Esophagus (tissue), 2 donors: ENCODE data around the gene SLC35G2. TPM values are rescaled to one million over a fixed set of nuclear protein-coding genes. Genes with fewer than 3 reads are reported as not detected.
"Not testable (repeated sequence)": the region's sequence is repeated elsewhere in the genome, so short reads cannot be mapped to it uniquely, and the experiment has no call there.

Experiments
- H3K27ac ChIP-seq, 2 donors: one replicate each; pipeline ENCODE4 v1.5.1; 2013; ENCODE audit warnings: low read depth in 2 of 2, mild to moderate bottlenecking in 2 of 2, inconsistent platforms in 1 of 2, low read length in 1 of 2, moderate library complexity in 1 of 2
- H3K27me3 ChIP-seq, 2 donors: one replicate each; pipeline ENCODE4 v1.6.1; 2013; ENCODE audit warnings: low read length in 2 of 2, control low read depth in 1 of 2, mild to moderate bottlenecking in 1 of 2; ENCODE audit not compliant: insufficient read depth in 2 of 2, control insufficient read depth in 1 of 2
- H3K36me3 ChIP-seq, 2 donors: one replicate each; pipeline ENCODE4 v1.6.1; 2013; ENCODE audit warnings: low read length in 1 of 2; ENCODE audit not compliant: control insufficient read depth in 2 of 2, insufficient read depth in 2 of 2
- H3K4me1 ChIP-seq, 2 donors: one replicate each; pipeline ENCODE4 v1.6.1; 2013; ENCODE audit warnings: low read length in 1 of 2; ENCODE audit not compliant: control insufficient read depth in 2 of 2, insufficient read depth in 2 of 2
- H3K4me3 ChIP-seq, 2 donors: one replicate each; pipeline ENCODE4 v1.5.1; 2013; ENCODE audit warnings: low read length in 2 of 2, mild to moderate bottlenecking in 2 of 2, low read depth in 1 of 2, moderate library complexity in 1 of 2
- H3K9me3 ChIP-seq, 2 donors: one replicate each; pipeline ENCODE4 v1.6.1; 2013; ENCODE audit warnings: mild to moderate bottlenecking in 2 of 2, low read depth in 1 of 2, low read length in 1 of 2, moderate library complexity in 1 of 2; ENCODE audit not compliant: control insufficient read depth in 2 of 2, insufficient read depth in 1 of 2
- WGBS, 2 donors: extraction: QIAGEN DNeasy Blood & Tissue Kit; methylation state at CpG; one replicate each; pipeline ENCODE4 v1.1.7; 2013; 5-methylcytosine and 5-hydroxymethylcytosine counted together
- polyA plus RNA-seq, 2 donors: library from polyadenylated mRNA; stranded (reverse); fragments of 200-250 nt; gene quantifications; one replicate each; pipeline ENCODE4 v1.2.3, GENCODE V29; 2013
- donor health status: healthy with polysubstance abuse.
- donor health status: Bipolar disorder and iron deficiency.

The SLC35G2 gene
- polyA plus RNA-seq, 2 donors = 1.1 to 1.3 TPM

DNA sequence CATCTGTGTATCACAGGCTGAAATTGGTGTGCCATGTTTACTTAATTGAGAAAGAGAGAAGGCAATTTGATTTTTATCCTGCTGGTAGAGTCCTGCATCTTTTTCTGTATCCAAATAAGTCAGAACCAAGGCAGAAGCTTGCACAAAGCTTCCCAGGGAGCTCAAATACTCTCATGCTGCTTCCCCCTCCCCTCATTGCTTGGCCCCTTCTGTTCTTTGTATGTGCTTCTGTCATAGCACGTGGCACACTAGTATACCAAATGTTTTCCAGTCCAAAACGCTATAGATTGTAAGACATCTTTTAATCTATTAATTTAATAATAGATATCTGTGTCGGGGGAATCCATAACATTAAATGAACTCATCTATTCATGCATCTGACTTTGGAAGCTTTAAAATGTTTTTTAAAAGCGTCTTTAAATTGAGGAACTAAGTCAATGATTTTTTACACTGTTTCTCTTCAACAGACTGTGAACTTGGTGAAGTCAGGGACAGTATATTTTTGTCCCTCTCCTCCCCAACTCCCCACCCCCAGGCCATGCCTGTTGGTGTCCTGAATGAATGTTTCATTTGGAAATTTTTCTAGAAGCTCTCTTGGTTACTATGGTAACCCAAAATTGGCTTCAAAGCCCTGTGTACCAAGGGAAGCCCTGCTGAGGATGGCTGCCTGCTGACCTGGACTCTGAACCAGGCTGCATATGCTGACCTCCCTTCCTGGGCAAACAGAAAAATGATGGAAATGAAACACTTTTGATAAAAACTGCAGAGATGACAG, 26.2 kb upstream of the SLC35G2 start:
- H3K27me3 ChIP-seq = no peaks in the 10 kb centered on the region
- 62 to 63% methylated on average over 4 of the region's 4 CpGs for WGBS, 2 donors

GRCh38 chr3:136801146-136801545, 17.8 kb upstream of the SLC35G2 start:
- H3K4me1 ChIP-seq, H3K4me3 ChIP-seq, H3K27me3 ChIP-seq, H3K9me3 ChIP-seq, H3K36me3 ChIP-seq, H3K27ac ChIP-seq: not testable (repeated sequence)
- WGBS, 2 donors = 92 to 94% methylated on average over 10 of the region's 10 CpGs

More for the DNA sequence above, 26.2 kb upstream of the SLC35G2 start:
- Histone ChIP-seq H3K4me1 (no peaks in the 10 kb centered on the region), H3K9me3 (no peaks in the 10 kb centered on the region), H3K36me3 (no peaks in the 10 kb centered on the region), H3K27ac (no peak overlapping the region), H3K4me3 (no peak overlapping the region)

- Histone ChIP-seq H3K27me3 (no peaks in the 10 kb centered on the region), H3K27ac (no peak overlapping the region), H3K9me3 (no peaks in the 10 kb centered on the region), H3K36me3 (no peaks in the 10 kb centered on the region), H3K4me1 (no peaks in the 10 kb centered on the region), H3K4me3 (no peak overlapping the region)
- WGBS, 2 donors = 27% methylated on average over 5 of the region's 5 CpGs
Observed at GRCh38 chr3:136802481-136802996, 16.4 kb upstream of the SLC35G2 start.

- Histone ChIP-seq H3K27me3 (no peaks in the 10 kb centered on the region), H3K9me3 (no peaks in the 10 kb centered on the region), H3K27ac (no peak overlapping the region), H3K4me1 (no peaks in the 10 kb centered on the region), H3K36me3 (no peaks in the 10 kb centered on the region), H3K4me3 (no peak overlapping the region)
- 86% methylated on average over 4 of the region's 4 CpGs for WGBS, 2 donors
Observed at GRCh38 chr3:136804141-136804540, 14.8 kb upstream of the SLC35G2 start.

GRCh38 chr3:136804813-136805212, 14.1 kb upstream of the SLC35G2 start:
- H3K4me1 ChIP-seq = no peaks in the 10 kb centered on the region
- H3K9me3 ChIP-seq = no peaks in the 10 kb centered on the region
- H3K4me3 ChIP-seq = no peak overlapping the region
- no peaks in the 10 kb centered on the region for H3K27me3 ChIP-seq
- H3K36me3 ChIP-seq = no peaks in the 10 kb centered on the region
- no peak overlapping the region for H3K27ac ChIP-seq

DNA sequence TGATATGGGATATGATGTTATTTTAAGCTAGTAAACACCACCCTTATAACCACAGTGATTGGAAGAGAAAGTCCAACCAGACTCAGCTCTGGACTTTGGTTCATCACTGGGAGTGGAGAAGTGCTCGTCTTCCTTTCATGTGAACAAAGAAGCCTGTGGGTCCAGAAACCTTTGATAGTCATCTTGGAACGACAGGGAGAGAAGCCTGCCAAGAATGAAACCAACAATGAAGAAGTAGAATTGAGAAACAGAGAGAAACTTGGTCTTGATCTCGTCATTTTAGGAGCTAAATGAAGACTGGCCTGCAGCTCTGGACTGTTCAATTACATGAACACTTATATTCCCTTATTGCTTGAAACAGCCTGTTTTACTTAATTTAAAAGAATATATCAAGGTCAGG, 13.1 kb upstream of the SLC35G2 start:
- WGBS, 2 donors = 43 to 59% methylated on average over 3 of the region's 3 CpGs
- Histone ChIP-seq H3K4me1 (no peaks in the 10 kb centered on the region), H3K36me3 (no peaks in the 10 kb centered on the region), H3K27ac (no peak overlapping the region), H3K9me3 (no peaks in the 10 kb centered on the region), H3K27me3 (no peaks in the 10 kb centered on the region), H3K4me3 (no peak overlapping the region)

DNA sequence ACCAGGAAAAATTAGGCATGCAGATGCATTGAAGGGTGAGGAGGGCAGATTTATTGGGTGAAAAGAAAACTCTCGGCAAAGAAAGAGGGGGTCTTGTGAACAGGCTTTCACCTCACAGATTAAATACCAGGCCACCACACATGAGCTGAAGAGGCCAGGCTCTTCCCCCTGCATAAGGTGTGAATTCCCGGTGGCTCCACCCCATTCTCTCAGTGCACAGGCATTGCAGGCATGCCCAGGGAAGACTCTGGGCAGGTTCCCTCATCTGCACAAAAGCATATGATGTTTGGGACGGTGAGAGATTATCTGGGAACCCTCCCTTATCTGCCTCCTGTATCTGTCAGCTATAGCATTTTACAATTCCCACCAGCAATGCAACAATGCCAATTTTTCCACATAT, 7.2 kb upstream of the SLC35G2 start:
- no peaks in the 10 kb centered on the region for H3K4me1 ChIP-seq
- peaks cover 0 to 3% of the 10 kb centered on the region in 2 donors for H3K9me3 ChIP-seq
- H3K36me3 ChIP-seq = no peaks in the 10 kb centered on the region
- H3K27ac ChIP-seq = no peak overlapping the region
- 84 to 91% methylated on average over 3 of the region's 3 CpGs for WGBS, 2 donors
- H3K4me3 ChIP-seq = no peak overlapping the region
- H3K27me3 ChIP-seq = peaks cover 0 to 2% of the 10 kb centered on the region in 2 donors

GRCh38 chr3:136817448-136817847, 1.5 kb upstream of the SLC35G2 start:
- Histone ChIP-seq H3K36me3 (no peaks in the 10 kb centered on the region), H3K4me1 (peaks cover 0 to 2% of the 10 kb centered on the region in 2 donors), H3K9me3 (no peaks in the 10 kb centered on the region), H3K27ac (no peak overlapping the region), H3K4me3 (no peak overlapping the region), H3K27me3 (no peaks in the 10 kb centered on the region)
- 26 to 66% methylated on average over 1 of the region's 1 CpG for WGBS, 2 donors

- H3K27ac ChIP-seq = peak overlapping the region; percentile 9 to 25
- H3K27me3 ChIP-seq = no peaks in the 10 kb centered on the region
- H3K4me3 ChIP-seq = peak overlapping the region; percentile 55 to 62
- 25 to 30% methylated on average over 8 of the region's 8 CpGs for WGBS, 2 donors
- no peaks in the 10 kb centered on the region for H3K36me3 ChIP-seq
- no peaks in the 10 kb centered on the region for H3K9me3 ChIP-seq
- H3K4me1 ChIP-seq = peaks cover 0 to 2% of the 10 kb centered on the region in 2 donors
Observed at GRCh38 chr3:136818191-136818768, 646 bp upstream of the SLC35G2 start.

DNA sequence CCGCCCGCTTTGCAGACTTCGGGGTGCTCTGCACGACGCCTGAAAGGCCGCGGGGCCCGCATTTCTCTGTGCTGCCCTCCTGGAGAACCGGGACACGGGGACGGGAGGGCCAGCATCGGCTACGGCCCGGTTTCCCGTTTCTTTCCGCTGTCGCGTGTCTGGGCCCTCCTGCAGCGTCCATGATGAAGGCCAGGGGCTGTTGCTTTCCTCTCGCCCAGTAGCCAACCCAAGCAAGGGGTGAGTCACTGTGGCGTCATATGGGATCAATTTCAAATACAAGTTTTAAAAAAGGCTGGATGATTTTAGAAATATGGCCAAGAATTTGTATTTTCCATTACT, 435 bp downstream of the SLC35G2 start:
- Histone ChIP-seq H3K9me3 (no peaks in the 10 kb centered on the region), H3K4me3 (peak overlapping the region; percentile 55 to 62), H3K27ac (peak overlapping the region; percentile 14 to 47), H3K4me1 (peaks cover 0 to 2% of the 10 kb centered on the region in 2 donors), H3K36me3 (no peaks in the 10 kb centered on the region), H3K27me3 (no peaks in the 10 kb centered on the region)
- WGBS, 2 donors = 1% methylated on average over 20 to 21 of the region's 21 CpGs
